GM12878 (cell line): ENCODE data around the gene DIPK1A. TPM values are rescaled to one million over a fixed set of nuclear protein-coding genes. Genes with fewer than 3 reads are reported as not detected.

Source experiments
- BMI1 ChIP-seq: fragments of 450-650 bp; IDR thresholded peaks from 2 replicates; pipeline ENCODE4 v1.6.1; 2016; ENCODE audit warnings: mild to moderate bottlenecking, moderate library complexity, borderline replicate concordance
- CREB1 ChIP-seq: IDR thresholded peaks from 2 replicates; pipeline ENCODE4 v1.6.1; 2012; ENCODE audit warnings: low read depth, mild to moderate bottlenecking, inconsistent platforms
- HCFC1 ChIP-seq: fragments of 150-350 bp; IDR thresholded peaks from 2 replicates; pipeline ENCODE4 v1.6.1; 2014; ENCODE audit warnings: low read length
- HDAC6 ChIP-seq: fragments of 200-600 bp; sonication (generic); IDR thresholded peaks from one replicate; pipeline ENCODE4 v1.8.0; 2017; ENCODE audit warnings: antibody characterized with exemption; ENCODE audit not compliant: unreplicated experiment
- KLF5 ChIP-seq: fragments of 450-650 bp; IDR thresholded peaks from 2 replicates; pipeline ENCODE4 v1.6.1; 2014; ENCODE audit warnings: mild to moderate bottlenecking; ENCODE audit not compliant: partially characterized antibody
- NFYB ChIP-seq: IDR thresholded peaks from 2 replicates; pipeline ENCODE4 v1.6.1; 2011; ENCODE audit warnings: low read depth, mild to moderate bottlenecking, low read length, improper control_type of control experiment, moderate library complexity; ENCODE audit not compliant: insufficient read depth
- NR2C1 ChIP-seq: fragments of 450-650 bp; IDR thresholded peaks from 2 replicates; pipeline ENCODE4 v1.6.1; 2017; ENCODE audit warnings: antibody characterized with exemption, mild to moderate bottlenecking, moderate library complexity
- NR2F1 ChIP-seq: fragments of 450-650 bp; conservative IDR thresholded peaks from 2 replicates; pipeline ENCODE4 v1.6.1; 2017; ENCODE audit warnings: mild to moderate bottlenecking
- RUNX3 ChIP-seq: IDR thresholded peaks from 2 replicates; pipeline ENCODE4 v1.6.1; 2012; ENCODE audit warnings: low read length, inconsistent platforms
- SMARCA5 ChIP-seq: fragments of 450-650 bp; IDR thresholded peaks from 2 replicates; pipeline ENCODE4 v1.6.1; 2017; ENCODE audit warnings: mild to moderate bottlenecking
- SREBF1 ChIP-seq: IDR thresholded peaks from 2 replicates; pipeline ENCODE4 v1.6.1; 2012; ENCODE audit warnings: mild to moderate bottlenecking, low read length
- SREBF2 ChIP-seq: IDR thresholded peaks from 2 replicates; pipeline ENCODE4 v1.6.1; 2012; ENCODE audit warnings: mild to moderate bottlenecking, low read length
- SUZ12 ChIP-seq: fragments of 200-600 bp; sonication (generic); IDR thresholded peaks from one replicate; pipeline ENCODE4 v1.6.1; 2018; ENCODE audit warnings: antibody characterized with exemption, mild to moderate bottlenecking; ENCODE audit not compliant: unreplicated experiment
- polyA plus RNA-seq, 11 experiments: library from polyadenylated mRNA; depleted of rRNA in 4 of 11; unstranded in 6 of 11; stranded (reverse) in 5 of 11; fragments of >200 nt; fragmentation: Nextera tagmentation in 4 of 11; fragmentation: Illumina TruSeq in 1 of 11; extraction: Ambion mirVana in 4 of 11; extraction: Trizol in 1 of 11; gene quantifications; 1 replicate in 1 of 11; 2 replicates in 10 of 11; pipeline versions ENCODE4 v1.2.1 to v1.2.3, GENCODE V29; 2011 to 2016; ENCODE audit warnings: inconsistent platforms in 2 of 11, missing spikeins in 2 of 11, low read depth in 1 of 11
- total RNA-seq, 4 experiments: library from RNA; depleted of rRNA in 3 of 4; stranded (reverse); fragments of >200 nt in 3 of 4; fragmentation: Illumina TruSeq in 1 of 4; extraction: Trizol in 1 of 4; gene quantifications; 2 replicates each; pipeline versions ENCODE4 v1.2.1 to v1.2.3, GENCODE V29; 2013 to 2021
- TF ChIP-seq, protein P1 (sequence below): fragments of 450-650 bp; IDR thresholded peaks from 2 replicates; pipeline ENCODE4 v1.6.1; 2017; ENCODE audit warnings: mild to moderate bottlenecking
- TF ChIP-seq, protein P2 (sequence below): IDR thresholded peaks from 2 replicates; pipeline ENCODE4 v1.6.1; 2012; ENCODE audit warnings: low read length, inconsistent platforms
- TF ChIP-seq, protein P3 (sequence below): IDR thresholded peaks from 2 replicates; pipeline ENCODE4 v1.6.1; 2011; ENCODE audit warnings: borderline replicate concordance, low read depth, mild to moderate bottlenecking, moderate library complexity, low read length; ENCODE audit not compliant: insufficient read depth, poor library complexity, severe bottlenecking
- TF ChIP-seq, protein P4 (sequence below): fragments of 450-650 bp; formaldehyde crosslinking; IDR thresholded peaks from 2 replicates; pipeline ENCODE4 v1.4.0; 2022; ENCODE audit warnings: mild to moderate bottlenecking, moderate library complexity
- TF ChIP-seq, protein P5 (sequence below): fragments of 450-650 bp; IDR thresholded peaks from 2 replicates; pipeline ENCODE4 v1.6.1; 2017; ENCODE audit warnings: mild to moderate bottlenecking, moderate library complexity

DIPK1A gene
- total and polyA plus RNA-seq, 10 of the 15 experiments (the other 5 are each of a cell fraction or from before 2014, with no cell fraction given), result 4.9 to 15.0 (median 9.7) TPM

DNA sequence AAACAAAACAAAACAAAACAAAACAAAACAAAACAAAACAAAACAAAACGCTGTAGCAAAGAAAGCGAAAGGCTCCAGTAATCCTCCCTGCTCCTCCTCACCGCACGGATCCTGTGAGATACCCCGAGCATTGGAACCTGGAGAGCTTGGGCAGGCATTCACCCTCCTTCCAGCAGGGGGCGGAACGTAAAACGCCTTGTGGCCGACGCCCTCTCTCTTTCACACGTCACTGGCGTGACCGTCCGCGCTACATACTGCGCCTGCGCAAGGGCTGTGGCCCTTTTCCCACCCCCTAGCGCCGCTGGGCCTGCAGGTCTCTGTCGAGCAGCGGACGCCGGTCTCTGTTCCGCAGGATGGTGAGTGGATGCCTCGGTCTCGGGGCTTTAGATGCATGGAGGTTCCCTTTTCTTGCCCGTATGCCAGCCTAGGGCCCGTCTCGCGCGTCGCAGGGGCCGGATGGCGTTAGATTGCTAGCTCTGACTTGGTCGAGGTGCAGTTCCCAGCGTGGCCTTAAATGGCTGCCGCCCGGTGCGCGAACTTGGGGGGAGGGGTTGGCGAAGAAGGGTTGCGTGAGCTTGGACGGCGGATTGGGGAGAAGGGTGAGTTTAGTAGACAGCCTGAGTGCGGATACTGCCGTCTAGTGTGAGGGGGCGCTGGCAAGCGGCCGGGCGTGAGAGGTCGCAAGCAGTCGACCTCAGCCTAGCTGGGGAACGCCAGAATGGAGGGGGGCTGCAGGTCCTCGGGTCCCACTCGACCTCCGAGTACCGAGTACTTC, 129.3 kb downstream of the DIPK1A start, which contains the start of gene RPL5 (continued):
- TF ChIP-seq, protein P1, sequence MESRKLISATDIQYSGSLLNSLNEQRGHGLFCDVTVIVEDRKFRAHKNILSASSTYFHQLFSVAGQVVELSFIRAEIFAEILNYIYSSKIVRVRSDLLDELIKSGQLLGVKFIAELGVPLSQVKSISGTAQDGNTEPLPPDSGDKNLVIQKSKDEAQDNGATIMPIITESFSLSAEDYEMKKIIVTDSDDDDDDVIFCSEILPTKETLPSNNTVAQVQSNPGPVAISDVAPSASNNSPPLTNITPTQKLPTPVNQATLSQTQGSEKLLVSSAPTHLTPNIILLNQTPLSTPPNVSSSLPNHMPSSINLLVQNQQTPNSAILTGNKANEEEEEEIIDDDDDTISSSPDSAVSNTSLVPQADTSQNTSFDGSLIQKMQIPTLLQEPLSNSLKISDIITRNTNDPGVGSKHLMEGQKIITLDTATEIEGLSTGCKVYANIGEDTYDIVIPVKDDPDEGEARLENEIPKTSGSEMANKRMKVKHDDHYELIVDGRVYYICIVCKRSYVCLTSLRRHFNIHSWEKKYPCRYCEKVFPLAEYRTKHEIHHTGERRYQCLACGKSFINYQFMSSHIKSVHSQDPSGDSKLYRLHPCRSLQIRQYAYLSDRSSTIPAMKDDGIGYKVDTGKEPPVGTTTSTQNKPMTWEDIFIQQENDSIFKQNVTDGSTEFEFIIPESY, result no peak
- TF ChIP-seq NR2F1 (peak; percentile 80), NFYB (no peak), HCFC1 (peak; percentile 67), HDAC6 (peak; percentile 93), SUZ12 (no peak), SREBF1 (no peak), KLF5 (peak; percentile 94), NR2C1 (peak; percentile 7; the same call in 1 of the 2 replicates), SMARCA5 (peak; percentile 94), BMI1 (no peak), RUNX3 (peak; percentile 70), CREB1 (peak; percentile 95), SREBF2 (no peak)
- TF ChIP-seq, protein P2, sequence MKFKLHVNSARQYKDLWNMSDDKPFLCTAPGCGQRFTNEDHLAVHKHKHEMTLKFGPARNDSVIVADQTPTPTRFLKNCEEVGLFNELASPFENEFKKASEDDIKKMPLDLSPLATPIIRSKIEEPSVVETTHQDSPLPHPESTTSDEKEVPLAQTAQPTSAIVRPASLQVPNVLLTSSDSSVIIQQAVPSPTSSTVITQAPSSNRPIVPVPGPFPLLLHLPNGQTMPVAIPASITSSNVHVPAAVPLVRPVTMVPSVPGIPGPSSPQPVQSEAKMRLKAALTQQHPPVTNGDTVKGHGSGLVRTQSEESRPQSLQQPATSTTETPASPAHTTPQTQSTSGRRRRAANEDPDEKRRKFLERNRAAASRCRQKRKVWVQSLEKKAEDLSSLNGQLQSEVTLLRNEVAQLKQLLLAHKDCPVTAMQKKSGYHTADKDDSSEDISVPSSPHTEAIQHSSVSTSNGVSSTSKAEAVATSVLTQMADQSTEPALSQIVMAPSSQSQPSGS, result peak; percentile 34; the same call in 1 of the 2 replicates
- TF ChIP-seq, protein P3, sequence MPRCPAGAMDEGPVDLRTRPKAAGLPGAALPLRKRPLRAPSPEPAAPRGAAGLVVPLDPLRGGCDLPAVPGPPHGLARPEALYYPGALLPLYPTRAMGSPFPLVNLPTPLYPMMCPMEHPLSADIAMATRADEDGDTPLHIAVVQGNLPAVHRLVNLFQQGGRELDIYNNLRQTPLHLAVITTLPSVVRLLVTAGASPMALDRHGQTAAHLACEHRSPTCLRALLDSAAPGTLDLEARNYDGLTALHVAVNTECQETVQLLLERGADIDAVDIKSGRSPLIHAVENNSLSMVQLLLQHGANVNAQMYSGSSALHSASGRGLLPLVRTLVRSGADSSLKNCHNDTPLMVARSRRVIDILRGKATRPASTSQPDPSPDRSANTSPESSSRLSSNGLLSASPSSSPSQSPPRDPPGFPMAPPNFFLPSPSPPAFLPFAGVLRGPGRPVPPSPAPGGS, result peak; percentile 13
- TF ChIP-seq, protein P4, sequence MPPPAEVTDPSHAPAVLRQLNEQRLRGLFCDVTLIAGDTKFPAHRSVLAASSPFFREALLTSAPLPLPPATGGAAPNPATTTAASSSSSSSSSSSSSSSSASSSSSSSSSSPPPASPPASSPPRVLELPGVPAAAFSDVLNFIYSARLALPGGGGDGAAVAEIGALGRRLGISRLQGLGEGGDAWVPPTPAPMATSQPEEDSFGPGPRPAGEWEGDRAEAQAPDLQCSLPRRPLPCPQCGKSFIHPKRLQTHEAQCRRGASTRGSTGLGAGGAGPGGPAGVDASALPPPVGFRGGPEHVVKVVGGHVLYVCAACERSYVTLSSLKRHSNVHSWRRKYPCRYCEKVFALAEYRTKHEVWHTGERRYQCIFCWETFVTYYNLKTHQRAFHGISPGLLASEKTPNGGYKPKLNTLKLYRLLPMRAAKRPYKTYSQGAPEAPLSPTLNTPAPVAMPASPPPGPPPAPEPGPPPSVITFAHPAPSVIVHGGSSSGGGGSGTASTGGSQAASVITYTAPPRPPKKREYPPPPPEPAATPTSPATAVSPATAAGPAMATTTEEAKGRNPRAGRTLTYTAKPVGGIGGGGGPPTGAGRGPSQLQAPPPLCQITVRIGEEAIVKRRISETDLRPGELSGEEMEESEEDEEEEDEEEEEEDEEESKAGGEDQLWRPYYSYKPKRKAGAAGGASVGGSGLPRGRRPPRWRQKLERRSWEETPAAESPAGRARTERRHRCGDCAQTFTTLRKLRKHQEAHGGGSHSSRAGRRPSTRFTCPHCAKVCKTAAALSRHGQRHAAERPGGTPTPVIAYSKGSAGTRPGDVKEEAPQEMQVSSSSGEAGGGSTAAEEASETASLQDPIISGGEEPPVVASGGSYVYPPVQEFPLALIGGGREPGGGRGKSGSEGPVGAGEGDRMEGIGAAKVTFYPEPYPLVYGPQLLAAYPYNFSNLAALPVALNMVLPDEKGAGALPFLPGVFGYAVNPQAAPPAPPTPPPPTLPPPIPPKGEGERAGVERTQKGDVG (CRISPR knock-in tag), result no peak
- TF ChIP-seq, protein P5, sequence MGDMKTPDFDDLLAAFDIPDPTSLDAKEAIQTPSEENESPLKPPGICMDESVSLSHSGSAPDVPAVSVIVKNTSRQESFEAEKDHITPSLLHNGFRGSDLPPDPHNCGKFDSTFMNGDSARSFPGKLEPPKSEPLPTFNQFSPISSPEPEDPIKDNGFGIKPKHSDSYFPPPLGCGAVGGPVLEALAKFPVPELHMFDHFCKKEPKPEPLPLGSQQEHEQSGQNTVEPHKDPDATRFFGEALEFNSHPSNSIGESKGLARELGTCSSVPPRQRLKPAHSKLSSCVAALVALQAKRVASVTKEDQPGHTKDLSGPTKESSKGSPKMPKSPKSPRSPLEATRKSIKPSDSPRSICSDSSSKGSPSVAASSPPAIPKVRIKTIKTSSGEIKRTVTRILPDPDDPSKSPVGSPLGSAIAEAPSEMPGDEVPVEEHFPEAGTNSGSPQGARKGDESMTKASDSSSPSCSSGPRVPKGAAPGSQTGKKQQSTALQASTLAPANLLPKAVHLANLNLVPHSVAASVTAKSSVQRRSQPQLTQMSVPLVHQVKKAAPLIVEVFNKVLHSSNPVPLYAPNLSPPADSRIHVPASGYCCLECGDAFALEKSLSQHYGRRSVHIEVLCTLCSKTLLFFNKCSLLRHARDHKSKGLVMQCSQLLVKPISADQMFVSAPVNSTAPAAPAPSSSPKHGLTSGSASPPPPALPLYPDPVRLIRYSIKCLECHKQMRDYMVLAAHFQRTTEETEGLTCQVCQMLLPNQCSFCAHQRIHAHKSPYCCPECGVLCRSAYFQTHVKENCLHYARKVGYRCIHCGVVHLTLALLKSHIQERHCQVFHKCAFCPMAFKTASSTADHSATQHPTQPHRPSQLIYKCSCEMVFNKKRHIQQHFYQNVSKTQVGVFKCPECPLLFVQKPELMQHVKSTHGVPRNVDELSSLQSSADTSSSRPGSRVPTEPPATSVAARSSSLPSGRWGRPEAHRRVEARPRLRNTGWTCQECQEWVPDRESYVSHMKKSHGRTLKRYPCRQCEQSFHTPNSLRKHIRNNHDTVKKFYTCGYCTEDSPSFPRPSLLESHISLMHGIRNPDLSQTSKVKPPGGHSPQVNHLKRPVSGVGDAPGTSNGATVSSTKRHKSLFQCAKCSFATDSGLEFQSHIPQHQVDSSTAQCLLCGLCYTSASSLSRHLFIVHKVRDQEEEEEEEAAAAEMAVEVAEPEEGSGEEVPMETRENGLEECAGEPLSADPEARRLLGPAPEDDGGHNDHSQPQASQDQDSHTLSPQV, result no peak
